SH-SY5Y (cell line): ENCODE results near the gene CCNYL1.

Experiments
- GATA2 ChIP-seq: IDR thresholded peaks from 2 replicates; pipeline ENCODE4 v1.6.1; 2011; ENCODE audit warnings: mild to moderate bottlenecking, low read depth, low read length
- GATA3 ChIP-seq: IDR thresholded peaks from 2 replicates; pipeline ENCODE4 v1.6.1; 2011; ENCODE audit warnings: low read depth, mild to moderate bottlenecking, low read length, moderate library complexity

DNA sequence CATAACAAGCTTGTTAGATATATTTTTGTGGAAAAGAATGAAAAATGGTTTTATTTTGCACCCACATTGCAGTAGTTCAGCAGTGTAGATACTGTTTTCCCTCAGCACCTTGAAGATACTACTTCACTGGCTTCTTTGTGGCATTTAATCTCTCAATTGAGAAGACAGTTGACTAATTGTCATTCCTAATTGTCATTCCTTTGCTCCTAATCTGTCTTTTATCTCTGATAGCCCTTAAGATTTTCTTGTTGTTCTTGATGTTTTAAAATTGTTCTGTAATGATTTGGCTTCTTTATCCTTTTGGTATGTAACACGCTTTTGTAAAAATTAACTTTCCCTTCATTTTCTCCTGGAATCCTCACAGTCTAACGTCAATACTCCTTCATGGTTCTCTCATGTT lies 38.0 kb upstream of the CCNYL1 start:
- no peak for TF ChIP-seq GATA2
- no peak for TF ChIP-seq GATA3
